HG03378 (cell line): ENCODE measurements around the gene MPZL3.

Experiments used
- ATAC-seq: cut with Tn5 transposase; IDR thresholded peaks from one replicate; pipeline ENCODE4 v1.9.1; 2021; ENCODE audit warnings: mild to moderate bottlenecking, moderate library complexity; ENCODE audit not compliant: unreplicated experiment

The MPZL3 gene, protein sequence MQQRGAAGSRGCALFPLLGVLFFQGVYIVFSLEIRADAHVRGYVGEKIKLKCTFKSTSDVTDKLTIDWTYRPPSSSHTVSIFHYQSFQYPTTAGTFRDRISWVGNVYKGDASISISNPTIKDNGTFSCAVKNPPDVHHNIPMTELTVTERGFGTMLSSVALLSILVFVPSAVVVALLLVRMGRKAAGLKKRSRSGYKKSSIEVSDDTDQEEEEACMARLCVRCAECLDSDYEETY

GRCh38 chr11:118251858-118252652 lies at the start of gene MPZL3:
TSS of gene MPZL3 (minus strand) at chr11:118252365. CDS start at chr11:118252294, 71 bp downstream.
- peak; percentile 74 for ATAC-seq

DNA sequence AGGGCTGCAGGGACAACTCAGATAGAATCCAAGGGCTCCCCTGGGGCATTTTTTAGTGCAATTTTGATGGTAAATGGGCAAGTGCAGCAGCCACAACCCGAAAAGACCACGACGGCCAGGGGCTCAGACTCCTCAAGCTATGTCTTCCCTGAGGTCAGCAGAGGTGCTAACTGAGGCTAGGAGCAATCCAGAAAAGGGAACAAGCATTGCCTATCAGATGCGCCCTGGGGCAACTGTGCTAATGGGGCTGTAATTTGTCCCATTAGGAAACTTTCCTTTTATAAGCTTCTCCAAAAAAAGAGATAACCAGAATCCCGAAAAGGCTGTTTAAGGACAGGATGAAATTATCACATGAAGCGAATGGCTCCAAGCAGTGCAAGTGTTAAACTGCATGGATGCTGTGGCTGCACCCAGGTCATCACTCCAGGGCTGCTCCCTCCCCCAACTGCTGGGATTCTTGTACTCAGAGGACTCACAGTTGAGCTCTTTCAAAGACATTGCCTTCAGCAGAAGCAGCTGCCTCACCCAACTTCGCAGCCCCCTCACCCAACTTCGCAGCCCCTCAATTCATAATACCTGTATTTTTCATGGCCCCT lies 49.5 kb upstream of the MPZL3 start:
- ATAC-seq, result no peak

- ATAC-seq, result no peak
Observed at GRCh38 chr11:118295815-118296454, 43.8 kb upstream of the MPZL3 start.

DNA sequence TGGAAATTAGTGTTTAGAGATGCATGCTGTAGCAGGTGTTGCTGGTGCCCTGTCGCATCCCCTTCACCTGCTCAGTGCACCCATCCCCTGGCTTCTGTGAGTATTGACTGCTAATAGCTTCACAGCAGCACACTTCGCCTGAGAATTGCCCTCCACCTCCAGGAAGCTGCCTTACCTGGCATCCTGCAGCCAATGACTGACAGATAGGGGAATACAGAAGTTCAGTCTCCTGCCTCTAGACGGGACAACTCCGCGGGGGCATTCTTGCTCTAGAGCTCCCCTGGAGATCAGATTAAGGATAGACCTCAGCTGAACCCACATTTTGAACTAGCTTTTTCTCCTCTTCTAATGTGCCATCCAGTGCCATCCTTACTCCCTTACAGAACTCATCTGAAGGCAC lies 43.0 kb upstream of the MPZL3 start:
- ATAC-seq, result no peak

DNA sequence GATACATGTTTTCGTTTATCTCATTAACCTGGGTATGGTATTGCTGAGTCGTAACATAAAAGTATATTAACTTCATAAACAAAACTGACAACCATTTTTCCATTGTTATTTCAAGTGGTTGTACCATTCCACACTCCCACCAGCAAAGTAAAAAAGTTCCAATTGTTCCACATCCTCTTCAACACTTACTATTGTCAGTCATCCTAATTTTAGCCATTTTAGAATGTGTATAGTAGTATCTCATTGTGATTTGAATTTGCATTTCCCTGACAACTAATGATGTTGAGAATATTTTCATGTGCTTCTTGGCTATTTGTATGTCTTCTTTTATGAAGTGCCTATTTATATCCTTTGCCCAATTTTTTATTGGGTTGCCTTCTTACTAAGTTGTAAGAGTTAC lies 41.9 kb upstream of the MPZL3 start:
- no peak for ATAC-seq

DNA sequence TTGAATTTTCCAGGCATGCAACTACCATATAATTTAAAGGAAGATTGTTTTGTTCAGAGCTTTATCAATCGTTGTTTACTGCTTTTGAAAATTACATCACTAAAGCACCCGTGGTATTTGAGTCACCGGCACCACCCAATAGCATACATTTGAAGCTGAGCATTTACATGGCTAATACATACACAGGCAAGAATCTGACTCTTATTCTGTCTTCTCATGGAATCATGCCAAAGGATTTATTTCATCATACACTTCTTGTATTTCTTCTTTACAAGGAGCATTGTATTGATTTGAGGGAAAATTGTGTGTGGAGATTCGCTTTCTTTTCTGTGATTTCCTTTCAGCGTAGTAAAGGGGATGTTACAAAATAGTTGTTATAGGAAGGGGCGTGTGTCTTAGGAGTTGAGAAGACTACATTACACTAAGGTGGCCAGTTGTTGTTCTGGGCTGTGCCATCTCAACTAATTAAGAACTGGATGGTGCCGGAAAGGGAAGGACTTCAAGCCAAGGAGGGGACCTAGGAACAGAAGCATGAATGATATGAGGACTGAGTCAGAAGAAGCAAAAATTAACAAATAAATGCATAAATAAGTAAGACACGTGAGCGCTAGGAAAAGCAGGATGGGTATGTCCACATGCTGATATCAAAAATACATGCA lies 39.4 kb upstream of the MPZL3 start:
- no peak for ATAC-seq

DNA sequence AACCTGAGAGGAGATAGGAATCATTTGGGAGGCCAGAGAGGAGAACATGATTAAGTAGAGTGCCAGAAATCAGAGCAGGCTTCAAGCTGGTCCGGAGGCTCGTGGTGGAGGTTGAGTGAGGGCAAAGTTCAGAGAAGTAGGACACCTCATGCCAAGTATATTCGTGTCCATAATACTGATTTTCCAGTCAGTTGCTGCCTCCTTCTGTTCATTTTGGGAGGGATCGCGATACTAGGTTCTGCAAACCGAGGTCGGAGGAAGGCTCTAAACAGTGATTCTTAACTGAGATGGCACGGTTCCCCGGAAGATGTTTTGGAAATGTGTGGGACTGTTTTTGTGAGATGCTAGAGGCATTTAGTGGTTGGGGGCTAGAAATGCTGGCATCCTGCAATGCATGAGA lies 38.8 kb upstream of the MPZL3 start:
- ATAC-seq, result no peak

DNA sequence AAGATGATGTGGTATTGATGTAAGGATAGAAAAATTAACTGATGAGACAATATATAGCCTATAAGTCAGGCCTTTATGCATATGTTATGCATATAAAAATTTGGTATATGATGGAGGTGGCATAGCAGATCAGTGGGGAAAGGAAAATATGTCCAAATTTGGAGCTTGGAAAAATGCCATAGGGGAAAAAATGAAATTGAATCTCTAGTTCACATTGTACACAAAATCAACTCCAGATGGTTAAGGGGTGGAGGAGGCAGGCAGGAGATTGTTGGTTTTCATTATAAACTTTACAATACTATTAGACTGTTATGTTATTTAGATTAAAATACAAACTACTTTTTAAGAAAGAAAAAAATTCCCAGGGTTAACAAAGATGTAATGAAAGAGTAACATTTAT lies 37.2 kb upstream of the MPZL3 start:
- no peak for ATAC-seq

DNA sequence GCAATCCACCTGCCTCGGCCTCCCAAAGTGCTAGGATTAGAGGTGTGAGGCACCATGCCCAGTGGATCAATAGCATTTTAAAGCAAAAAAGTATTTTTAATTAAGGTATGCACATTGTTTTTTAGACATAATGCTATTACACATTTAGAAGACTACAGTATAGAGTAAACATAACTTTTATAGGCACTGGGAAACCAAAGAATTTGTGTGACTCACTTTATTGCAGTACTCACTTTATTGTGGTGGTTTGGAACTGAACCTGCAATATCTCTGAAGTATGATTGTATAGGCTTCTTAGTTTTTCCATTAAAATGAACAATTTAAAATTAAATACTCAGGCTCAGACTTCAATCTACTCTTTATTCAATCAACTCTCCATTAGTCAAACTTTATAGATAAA lies 34.8 kb upstream of the MPZL3 start:
- ATAC-seq, result no peak

GRCh38 chr11:118286545-118286944 lies 34.4 kb upstream of the MPZL3 start:
- ATAC-seq, result no peak

DNA sequence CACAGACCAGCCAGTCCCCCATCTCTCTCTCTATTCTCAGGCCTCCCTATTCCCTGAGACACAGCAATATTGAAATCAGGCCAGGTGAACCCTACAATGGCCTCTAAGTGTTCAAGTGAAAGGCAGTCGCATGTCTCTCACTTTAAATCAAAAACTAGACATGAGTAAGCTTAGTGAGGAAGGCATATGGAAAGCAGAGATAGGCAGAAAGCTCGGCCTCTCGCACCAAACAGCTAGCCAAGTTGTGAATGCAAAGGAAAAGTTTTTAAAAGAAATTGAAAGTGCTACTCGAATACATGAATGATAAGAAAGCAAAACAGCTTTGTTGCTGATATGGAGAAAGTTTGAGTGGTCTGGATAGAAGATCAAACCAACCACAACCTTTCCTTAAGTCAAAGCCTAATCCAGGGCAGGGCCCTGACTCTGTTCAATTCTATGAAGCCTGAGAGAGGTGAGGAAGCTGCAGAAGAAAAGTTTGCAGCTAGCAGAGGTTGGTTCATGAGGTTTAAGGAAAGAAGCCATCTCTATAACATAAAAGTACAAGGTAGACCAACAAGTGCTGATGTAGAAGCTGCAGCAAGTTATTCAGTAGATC lies 31.7 kb upstream of the MPZL3 start:
- no peak for ATAC-seq

GRCh38 chr11:118283037-118283636 lies 31.0 kb upstream of the MPZL3 start:
- no peak for ATAC-seq

GRCh38 chr11:118282606-118283005 lies 30.4 kb upstream of the MPZL3 start:
- ATAC-seq, result no peak

GRCh38 chr11:118281284-118281683 lies 29.1 kb upstream of the MPZL3 start:
- ATAC-seq, result no peak

DNA sequence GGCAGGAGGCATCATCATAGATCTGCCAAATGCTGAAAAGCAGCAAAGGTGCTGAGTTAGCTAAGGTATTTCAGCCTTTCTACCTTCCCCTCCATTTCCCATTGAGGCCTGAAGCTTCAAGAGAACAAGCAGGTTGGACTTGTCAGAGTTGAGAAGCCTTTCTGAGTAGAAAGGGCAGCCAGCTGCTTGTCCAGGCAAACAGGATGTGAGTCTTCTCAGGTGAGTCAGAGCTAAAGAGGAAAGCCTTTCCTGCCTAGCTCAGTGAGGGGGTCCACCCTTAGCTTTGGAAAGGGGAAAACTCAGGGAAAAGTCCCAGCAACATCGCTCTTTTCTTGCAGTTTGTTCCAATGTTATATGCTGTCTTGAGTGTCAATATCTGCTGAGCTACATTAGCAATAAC lies 25.1 kb upstream of the MPZL3 start:
- ATAC-seq, result no peak

- ATAC-seq, result no peak
Observed at GRCh38 chr11:118276422-118276821, 24.3 kb upstream of the MPZL3 start.

GRCh38 chr11:118275176-118275575 lies 23.0 kb upstream of the MPZL3 start:
- ATAC-seq, result no peak

- no peak for ATAC-seq
Observed at GRCh38 chr11:118274186-118274585, 22.0 kb upstream of the MPZL3 start.

- ATAC-seq, result no peak
Observed at GRCh38 chr11:118272001-118272400, 19.8 kb upstream of the MPZL3 start.

GRCh38 chr11:118267486-118267885 lies 15.3 kb upstream of the MPZL3 start:
- no peak for ATAC-seq
